GM18505 (cell line): ENCODE data around the gene ATF1.
"Not testable (repeated sequence)": the region's sequence is repeated elsewhere in the genome, so short reads cannot be mapped to it uniquely, and the experiment has no call there.

Source experiments
- ATAC-seq: cut with Tn5 transposase; IDR thresholded peaks from one replicate; pipeline ENCODE4 v1.9.1; 2021; ENCODE audit not compliant: unreplicated experiment
- POLR2A ChIP-seq: IDR thresholded peaks from 4 replicates; pipeline ENCODE4 v1.6.1; 2011; ENCODE audit warnings: borderline replicate concordance; ENCODE audit not compliant: insufficient read depth, insufficient read length; ENCODE audit errors: extremely low read depth

The ATF1 gene

DNA sequence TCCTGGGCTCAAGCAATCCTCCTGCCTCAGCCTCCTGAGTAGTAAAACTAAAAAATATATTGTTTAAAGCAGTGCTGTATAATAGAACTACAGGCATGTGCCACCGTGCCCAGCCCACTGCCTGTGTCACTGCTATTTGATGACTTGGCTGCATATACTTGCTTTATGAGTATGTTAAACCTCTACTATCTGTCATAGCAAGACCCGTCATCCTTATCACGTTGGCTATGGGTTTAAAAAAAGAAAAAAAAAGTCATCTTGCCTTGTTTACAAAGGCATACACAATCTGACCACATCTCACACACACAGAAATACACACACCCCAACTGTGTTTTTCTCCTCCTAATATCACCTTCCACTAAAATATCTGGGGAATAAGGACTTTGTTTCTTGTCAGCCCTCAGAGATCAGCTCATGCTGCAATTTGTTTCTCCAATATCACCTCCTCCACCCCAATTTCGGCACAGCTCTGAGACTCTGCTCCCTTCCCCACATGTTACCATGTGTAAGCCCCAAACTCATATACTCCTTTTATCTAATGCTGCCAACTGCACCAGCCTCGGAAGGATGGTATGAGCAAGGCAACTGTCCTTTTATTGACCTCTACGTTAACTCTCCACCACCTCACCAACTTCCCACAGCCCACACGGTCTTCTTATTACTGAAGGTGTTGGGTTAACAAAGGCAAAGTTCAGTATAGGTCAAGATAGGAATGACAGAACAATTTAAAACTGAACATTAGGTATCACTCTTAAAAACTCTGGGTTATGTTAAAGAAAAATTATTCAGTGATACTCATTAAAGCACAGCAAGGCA, 78.0 kb downstream of the ATF1 start:
- ATAC-seq: no peak
- TF ChIP-seq POLR2A: no peak

DNA sequence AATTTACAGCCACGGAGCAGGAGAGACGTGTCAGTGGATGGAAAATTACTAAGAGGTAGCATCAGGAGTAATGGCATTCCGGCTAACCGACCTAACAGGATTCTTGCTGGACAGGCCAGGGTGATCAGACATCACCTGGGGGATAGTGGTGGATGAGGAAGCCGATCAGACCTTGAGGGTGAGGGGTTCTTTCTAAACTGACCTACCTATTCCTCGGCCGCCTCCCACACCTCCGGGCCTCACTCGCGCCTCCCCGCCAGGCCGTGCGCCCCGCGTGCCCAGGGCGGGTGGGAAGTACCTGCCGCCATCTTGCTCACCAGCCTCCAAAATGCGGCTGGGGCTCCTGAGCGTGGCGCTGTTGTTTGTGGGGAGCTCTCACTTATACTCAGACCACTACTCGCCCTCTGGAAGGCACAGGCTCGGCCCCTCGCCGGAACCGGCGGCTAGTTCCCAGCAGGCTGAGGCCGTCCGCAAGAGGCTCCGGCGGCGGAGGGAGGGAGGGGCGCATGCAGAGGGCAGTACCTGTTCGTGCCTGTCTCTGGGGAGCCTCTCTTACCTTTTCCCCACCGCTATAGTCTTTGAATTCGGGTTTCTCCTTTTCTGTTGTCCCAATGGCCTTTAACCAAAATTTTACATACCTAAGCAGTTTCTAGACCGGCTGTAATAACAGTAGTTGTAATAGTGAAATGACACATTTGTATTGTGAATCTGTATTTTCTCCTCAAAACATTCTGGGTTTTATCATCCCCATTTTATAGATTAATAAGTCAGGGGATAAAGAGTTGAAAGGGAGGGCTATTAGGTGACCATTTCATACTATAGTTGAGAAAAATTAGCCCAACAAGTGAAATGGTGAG, 79.0 kb downstream of the ATF1 start, which contains the start of gene TMPRSS12:
Gene TMPRSS12 (plus strand): TSS at position 290 of the 857 bp plus-strand sequence. CDS start 39 bp downstream, at position 329.
- ATAC-seq: no peak
- no peak for TF ChIP-seq POLR2A

DNA sequence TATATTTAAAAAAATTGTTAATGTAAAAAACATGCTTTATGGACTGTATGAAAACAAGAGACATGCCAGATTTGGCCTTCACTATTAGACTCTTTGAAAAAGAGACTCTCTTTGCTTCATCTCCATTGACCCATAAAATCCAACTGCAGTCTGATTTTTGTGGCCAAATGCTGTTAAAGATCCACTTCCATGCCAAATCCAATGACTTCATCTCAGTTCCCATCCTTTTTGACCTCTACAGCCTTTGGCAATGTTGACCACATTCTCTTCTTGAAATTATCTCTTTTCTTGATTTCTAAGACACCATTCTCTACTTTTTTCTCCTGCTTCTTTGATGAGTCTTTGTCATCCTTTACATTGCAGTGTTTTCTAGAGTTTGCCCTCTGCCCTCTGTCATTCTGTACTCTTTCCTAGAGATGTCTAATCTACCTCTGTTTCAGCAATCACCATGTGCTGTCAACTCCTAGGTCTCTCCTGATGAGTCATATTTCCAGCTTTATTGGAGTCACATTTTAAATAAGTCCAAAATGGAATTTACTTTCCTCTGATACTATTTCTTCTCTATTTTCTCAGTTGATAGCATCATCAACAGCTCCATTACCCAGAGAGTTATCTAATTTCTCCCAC, 81.2 kb downstream of the ATF1 start:
- TF ChIP-seq POLR2A: no peak
- no peak for ATAC-seq

DNA sequence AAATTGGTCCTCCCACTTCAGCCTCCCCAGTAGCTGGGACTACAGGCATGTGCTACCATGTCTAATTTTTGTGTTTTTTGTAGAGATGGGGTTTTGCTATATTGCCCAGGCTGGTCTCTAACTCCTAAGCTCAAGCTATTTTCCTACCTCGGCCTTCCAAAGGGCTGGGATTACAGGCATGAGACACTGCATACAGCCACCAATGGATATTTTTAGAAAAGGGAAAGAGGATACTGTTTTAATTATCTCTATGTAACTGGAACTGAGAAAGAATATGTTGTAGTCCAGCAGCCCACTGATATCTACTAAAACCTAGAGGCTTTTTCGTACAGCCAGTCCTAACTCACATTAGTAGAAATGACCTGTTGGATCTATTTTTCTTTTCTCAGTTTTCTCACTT, 85.1 kb downstream of the ATF1 start:
- TF ChIP-seq POLR2A: no peak
- no peak for ATAC-seq

DNA sequence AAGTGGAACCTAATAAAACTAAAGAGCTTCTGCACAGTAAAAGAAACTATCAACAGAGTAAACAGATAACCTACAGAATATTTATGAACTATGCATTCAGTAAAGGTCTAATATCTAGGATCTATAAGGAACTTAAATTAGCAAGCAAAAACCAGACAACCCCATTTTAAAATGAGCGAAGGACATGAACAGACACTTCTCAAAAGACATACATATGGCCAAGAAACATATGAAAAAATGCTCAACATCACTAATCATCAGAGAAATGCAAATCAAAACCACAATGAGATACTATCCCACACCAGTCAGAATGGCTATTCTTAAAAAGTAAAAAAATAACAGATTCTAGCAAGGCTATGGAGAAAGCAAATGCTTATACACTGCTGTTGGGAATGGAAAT, 91.3 kb downstream of the ATF1 start:
- not testable (repeated sequence) for ATAC-seq

DNA sequence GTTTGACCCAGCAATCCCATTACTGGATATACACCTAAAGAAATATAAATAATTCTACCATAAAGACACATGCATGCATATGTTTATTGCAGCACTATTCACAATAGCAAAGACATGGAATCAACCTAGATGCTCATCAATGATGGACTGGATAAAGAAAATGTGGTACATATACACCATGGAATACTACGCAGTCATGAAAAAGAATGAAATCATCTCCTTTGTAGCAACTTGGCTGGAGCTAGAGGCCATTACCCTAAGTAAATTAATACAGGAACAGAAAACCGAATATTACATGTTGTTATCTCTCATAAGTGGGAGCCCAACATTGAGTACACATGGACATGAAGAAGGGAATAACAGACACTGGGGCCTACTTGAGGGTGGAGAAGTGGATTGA, 91.8 kb downstream of the ATF1 start:
- not testable (repeated sequence) for ATAC-seq

DNA sequence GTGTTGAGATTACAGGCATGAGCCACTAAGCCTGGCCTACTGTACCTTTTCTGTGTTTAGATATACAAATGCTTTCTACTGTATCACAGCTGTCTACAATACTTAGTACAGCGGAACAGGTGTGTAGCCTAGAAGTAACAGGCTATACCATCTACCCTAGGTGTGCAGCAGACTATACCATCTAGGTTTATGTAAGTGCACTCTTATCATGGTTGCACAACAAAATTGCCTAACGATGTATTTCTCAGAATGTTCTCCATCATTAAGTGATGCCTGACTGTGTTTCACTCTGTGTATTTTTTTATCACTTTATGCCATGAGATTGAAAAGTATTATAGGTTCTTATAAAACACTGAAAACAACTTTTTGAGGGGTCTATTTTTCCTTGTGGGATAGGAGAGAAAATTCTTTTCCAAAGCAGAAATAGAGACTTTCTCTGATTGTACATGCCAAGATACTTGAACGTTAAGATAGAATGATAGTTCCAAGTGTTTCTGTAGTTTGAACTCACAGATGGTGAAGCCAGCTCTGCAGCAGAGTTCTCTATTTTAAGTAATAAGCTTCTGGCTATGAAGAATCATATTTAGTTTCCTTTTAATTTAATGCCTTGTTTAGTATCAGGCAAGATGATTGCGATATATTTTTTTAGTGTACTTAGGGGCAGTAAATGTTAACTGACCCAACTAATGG, 95.9 kb downstream of the ATF1 start:
- no peak for ATAC-seq

DNA sequence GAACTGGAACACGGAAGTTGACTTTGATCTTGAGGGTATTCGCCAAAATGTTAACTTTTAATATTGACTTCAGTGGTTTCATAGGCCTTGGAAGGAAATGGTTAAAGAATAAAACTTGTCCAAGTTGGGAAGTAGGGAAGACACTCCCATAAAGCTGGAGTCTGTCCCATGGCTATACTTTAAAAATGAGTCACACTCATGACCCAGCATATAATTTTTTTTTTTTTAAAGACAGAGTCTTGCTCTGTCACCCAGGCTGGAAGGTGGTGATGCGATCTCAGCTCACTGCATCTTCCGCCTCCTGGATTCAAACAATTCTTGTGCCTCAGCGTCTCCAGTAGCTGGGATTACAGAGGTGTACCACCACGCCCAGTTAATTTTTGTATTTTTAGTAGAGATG, 98.4 kb downstream of the ATF1 start:
- no peak for ATAC-seq
- no peak for TF ChIP-seq POLR2A

More for the DNA sequence above, 95.9 kb downstream of the ATF1 start:
- no peak for TF ChIP-seq POLR2A

DNA sequence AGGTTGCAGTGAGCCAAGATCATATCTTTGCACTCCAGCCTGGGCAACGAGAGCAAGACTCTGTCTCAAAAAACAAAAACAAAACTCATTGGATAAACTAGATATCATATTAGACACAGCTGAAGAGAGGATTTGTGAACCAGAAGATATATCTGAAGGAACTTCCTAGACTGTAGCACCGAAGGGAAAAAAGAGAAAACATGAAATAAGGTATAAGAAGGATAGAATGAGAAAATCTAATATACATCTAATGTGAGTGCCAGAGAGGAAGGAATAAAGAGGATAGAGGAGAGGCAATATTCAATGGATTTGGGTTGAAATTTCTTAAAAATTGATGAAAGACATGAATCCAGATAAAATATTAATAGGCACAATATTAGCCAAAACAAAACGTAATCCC, 101.4 kb downstream of the ATF1 start:
- no peak for ATAC-seq
- no peak for TF ChIP-seq POLR2A

DNA sequence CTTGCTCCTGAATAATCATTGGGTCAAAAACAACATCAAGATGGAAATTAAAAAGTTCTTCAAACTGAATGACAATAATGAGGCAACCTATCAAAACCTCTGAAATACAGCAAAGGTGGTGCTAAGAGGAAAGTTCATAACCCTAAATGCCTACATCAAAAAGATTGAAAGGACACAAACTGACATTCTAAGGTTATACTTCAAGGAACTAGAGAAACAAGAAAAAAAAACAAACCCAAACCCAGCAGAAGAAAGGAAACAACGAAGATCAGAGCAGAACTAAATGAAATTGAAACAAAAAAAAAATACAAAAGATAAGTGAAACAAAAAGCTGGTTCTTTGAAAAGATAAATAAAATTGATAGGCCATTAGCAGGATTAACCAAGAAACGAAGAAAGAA, 105.0 kb downstream of the ATF1 start:
- not testable (repeated sequence) for ATAC-seq
